Measurements from ENCODE around the gene STARD10.

The STARD10 gene

GRCh38 chr11:72755713-72756285, 38.0 kb downstream of the STARD10 start:
- TF ChIP-seq CTCF (IDR thresholded peaks at IDR 0.05; ENCODE audit: poor library complexity, severe bottlenecking) = no peak
- DNase-seq (ENCODE audit: low spot score) (no peak), ATAC-seq (ENCODE audit: low read depth) (no peak)
- no peak overlapping the region for H3K4me3 ChIP-seq (ENCODE audit: severe bottlenecking)
- H3K4me1 ChIP-seq (ENCODE audit: insufficient read depth, poor library complexity, severe bottlenecking) = peaks cover 2% of the 10 kb centered on the region
- H3K36me3 ChIP-seq (ENCODE audit: low read depth) = no peaks in the 10 kb centered on the region
- H3K9me3 ChIP-seq (ENCODE audit: severe bottlenecking) = no peaks in the 10 kb centered on the region
- no peaks in the 10 kb centered on the region for H3K27me3 ChIP-seq (ENCODE audit: insufficient read depth, poor library complexity, severe bottlenecking)
- no peak overlapping the region for H3K27ac ChIP-seq (ENCODE audit: poor library complexity, severe bottlenecking)

- Histone ChIP-seq H3K27me3 (ENCODE audit: insufficient read depth, poor library complexity, severe bottlenecking) (no peaks in the 10 kb centered on the region), H3K27ac (ENCODE audit: poor library complexity, severe bottlenecking) (no peak overlapping the region), H3K4me3 (ENCODE audit: severe bottlenecking) (no peak overlapping the region), H3K9me3 (ENCODE audit: severe bottlenecking) (no peaks in the 10 kb centered on the region), H3K4me1 (ENCODE audit: insufficient read depth, poor library complexity, severe bottlenecking) (peaks cover 2% of the 10 kb centered on the region), H3K36me3 (ENCODE audit: low read depth) (no peaks in the 10 kb centered on the region)
- ATAC-seq (ENCODE audit: low read depth) (no peak), DNase-seq (ENCODE audit: low spot score) (peak; percentile 62)
- TF ChIP-seq CTCF (IDR thresholded peaks at IDR 0.05; ENCODE audit: poor library complexity, severe bottlenecking) = no peak
These were observed 39.2 kb downstream of the STARD10 start for GRCh38 chr11:72754544-72755155.

- TF ChIP-seq CTCF (IDR thresholded peaks at IDR 0.05; ENCODE audit: poor library complexity, severe bottlenecking) = no peak
- H3K9me3 ChIP-seq (ENCODE audit: severe bottlenecking) = no peaks in the 10 kb centered on the region
- peaks cover 2% of the 10 kb centered on the region for H3K4me1 ChIP-seq (ENCODE audit: insufficient read depth, poor library complexity, severe bottlenecking)
- DNase-seq (ENCODE audit: low spot score) (no peak), ATAC-seq (ENCODE audit: low read depth) (no peak)
- no peak overlapping the region for H3K4me3 ChIP-seq (ENCODE audit: severe bottlenecking)
- no peaks in the 10 kb centered on the region for H3K27me3 ChIP-seq (ENCODE audit: insufficient read depth, poor library complexity, severe bottlenecking)
- no peaks in the 10 kb centered on the region for H3K36me3 ChIP-seq (ENCODE audit: low read depth)
- H3K27ac ChIP-seq (ENCODE audit: poor library complexity, severe bottlenecking) = no peak overlapping the region
These were observed 39.7 kb downstream of the STARD10 start for GRCh38 chr11:72754149-72754543.

GRCh38 chr11:72753341-72754148, 40.3 kb downstream of the STARD10 start:
- H3K9me3 ChIP-seq (ENCODE audit: severe bottlenecking) = no peaks in the 10 kb centered on the region
- H3K27ac ChIP-seq (ENCODE audit: poor library complexity, severe bottlenecking) = peak overlapping the region; percentile 74
- TF ChIP-seq CTCF (IDR thresholded peaks at IDR 0.05; ENCODE audit: poor library complexity, severe bottlenecking) = peak; percentile 5
- no peak for ATAC-seq (ENCODE audit: low read depth)
- H3K36me3 ChIP-seq (ENCODE audit: low read depth) = no peaks in the 10 kb centered on the region
- H3K4me3 ChIP-seq (ENCODE audit: severe bottlenecking) = no peak overlapping the region
- H3K27me3 ChIP-seq (ENCODE audit: insufficient read depth, poor library complexity, severe bottlenecking) = no peaks in the 10 kb centered on the region
- peaks cover 2% of the 10 kb centered on the region for H3K4me1 ChIP-seq (ENCODE audit: insufficient read depth, poor library complexity, severe bottlenecking)
- no peak for DNase-seq (ENCODE audit: low spot score)
